ENCODE results near the gene CIRBP. TPM values are rescaled to one million over a fixed set of nuclear protein-coding genes. Genes with fewer than 3 reads are reported as not detected.

The CIRBP gene
- total RNA-seq, 1 donor: 380 TPM

- peaks cover 47% of the 10 kb centered on the region for H3K36me3 ChIP-seq (ENCODE audit: insufficient read depth, low read length)
- no peaks in the 10 kb centered on the region for H3K27me3 ChIP-seq (ENCODE audit: insufficient read depth, low read length)
- H4K20me1 ChIP-seq (ENCODE audit: insufficient read depth, low read length): peaks cover 44% of the 10 kb centered on the region
- H3K4me3 ChIP-seq (ENCODE audit: insufficient read depth, low read length): peak overlapping the region; percentile 75
- peaks cover 61% of the 10 kb centered on the region for H3K4me1 ChIP-seq (ENCODE audit: insufficient read depth, low read length)
- no peak for DNase-seq (ENCODE audit: insufficient read length, low spot score, missing footprints)
- H3K79me2 ChIP-seq (ENCODE audit: insufficient read depth, low read length): peaks cover 63% of the 10 kb centered on the region
- peak overlapping the region; percentile 76 for H3K4me2 ChIP-seq (ENCODE audit: insufficient read depth, low read length)
- TF ChIP-seq, protein P1, sequence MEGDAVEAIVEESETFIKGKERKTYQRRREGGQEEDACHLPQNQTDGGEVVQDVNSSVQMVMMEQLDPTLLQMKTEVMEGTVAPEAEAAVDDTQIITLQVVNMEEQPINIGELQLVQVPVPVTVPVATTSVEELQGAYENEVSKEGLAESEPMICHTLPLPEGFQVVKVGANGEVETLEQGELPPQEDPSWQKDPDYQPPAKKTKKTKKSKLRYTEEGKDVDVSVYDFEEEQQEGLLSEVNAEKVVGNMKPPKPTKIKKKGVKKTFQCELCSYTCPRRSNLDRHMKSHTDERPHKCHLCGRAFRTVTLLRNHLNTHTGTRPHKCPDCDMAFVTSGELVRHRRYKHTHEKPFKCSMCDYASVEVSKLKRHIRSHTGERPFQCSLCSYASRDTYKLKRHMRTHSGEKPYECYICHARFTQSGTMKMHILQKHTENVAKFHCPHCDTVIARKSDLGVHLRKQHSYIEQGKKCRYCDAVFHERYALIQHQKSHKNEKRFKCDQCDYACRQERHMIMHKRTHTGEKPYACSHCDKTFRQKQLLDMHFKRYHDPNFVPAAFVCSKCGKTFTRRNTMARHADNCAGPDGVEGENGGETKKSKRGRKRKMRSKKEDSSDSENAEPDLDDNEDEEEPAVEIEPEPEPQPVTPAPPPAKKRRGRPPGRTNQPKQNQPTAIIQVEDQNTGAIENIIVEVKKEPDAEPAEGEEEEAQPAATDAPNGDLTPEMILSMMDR (IDR thresholded peaks at IDR 0.05; ENCODE audit: extremely low read depth, low read depth, low read length): no peak
- peak overlapping the region; percentile 94 for H3K27ac ChIP-seq (ENCODE audit: low read depth, low read length)
- H3K9me3 ChIP-seq (ENCODE audit: low read depth, low read length): no peaks in the 10 kb centered on the region
- no peak overlapping the region for H2AFZ ChIP-seq (ENCODE audit: low read length)
Measured at GRCh38 chr19:1271528-1272422, 2.6 kb downstream of the CIRBP start.

DNA sequence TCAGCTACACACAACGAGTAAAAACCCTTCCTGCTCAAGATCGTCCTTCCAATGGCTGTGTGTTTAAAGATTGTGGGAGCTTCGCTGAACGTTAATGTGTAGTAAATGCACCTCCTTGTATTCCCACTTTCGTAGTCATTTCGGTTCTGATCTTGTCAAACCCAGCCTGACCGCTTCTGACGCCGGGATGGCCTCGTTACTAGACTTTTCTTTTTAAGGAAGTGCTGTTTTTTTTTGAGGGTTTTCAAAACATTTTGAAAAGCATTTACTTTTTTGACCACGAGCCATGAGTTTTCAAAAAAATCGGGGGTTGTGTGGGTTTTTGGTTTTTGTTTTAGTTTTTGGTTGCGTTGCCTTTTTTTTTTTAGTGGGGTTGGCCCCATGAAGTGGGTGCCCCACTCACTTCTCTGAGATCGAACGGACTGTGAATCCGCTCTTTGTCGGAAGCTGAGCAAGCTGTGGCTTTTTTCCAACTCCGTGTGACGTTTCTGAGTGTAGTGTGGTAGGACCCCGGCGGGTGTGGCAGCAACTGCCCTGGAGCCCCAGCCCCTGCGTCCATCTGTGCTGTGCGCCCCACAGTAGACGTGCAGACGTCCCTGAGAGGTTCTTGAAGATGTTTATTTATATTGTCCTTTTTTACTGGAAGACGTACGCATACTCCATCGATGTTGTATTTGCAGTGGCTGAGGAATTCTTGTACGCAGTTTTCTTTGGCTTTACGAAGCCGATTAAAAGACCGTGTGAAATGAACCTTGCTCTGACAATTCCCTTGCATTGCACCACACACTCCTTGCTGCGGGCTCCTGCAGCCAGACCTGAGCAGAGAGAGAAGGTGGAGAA is 3.5 kb downstream of the CIRBP start:
- H3K27me3 ChIP-seq (ENCODE audit: insufficient read depth, low read length): no peaks in the 10 kb centered on the region
- TF ChIP-seq, protein P1 (IDR thresholded peaks at IDR 0.05; ENCODE audit: extremely low read depth, low read depth, low read length): no peak
- peak overlapping the region; percentile 75 for H3K4me3 ChIP-seq (ENCODE audit: insufficient read depth, low read length)
- H3K4me1 ChIP-seq (ENCODE audit: insufficient read depth, low read length): peaks cover 55% of the 10 kb centered on the region
- H3K79me2 ChIP-seq (ENCODE audit: insufficient read depth, low read length): peaks cover 63% of the 10 kb centered on the region
- H2AFZ ChIP-seq (ENCODE audit: low read length): no peak overlapping the region
- DNase-seq (ENCODE audit: insufficient read length, low spot score, missing footprints): no peak
- peaks cover 55% of the 10 kb centered on the region for H3K36me3 ChIP-seq (ENCODE audit: insufficient read depth, low read length)
- peaks cover 44% of the 10 kb centered on the region for H4K20me1 ChIP-seq (ENCODE audit: insufficient read depth, low read length)
- peak overlapping the region; percentile 94 for H3K27ac ChIP-seq (ENCODE audit: low read depth, low read length)
- H3K9me3 ChIP-seq (ENCODE audit: low read depth, low read length): no peaks in the 10 kb centered on the region
- peak overlapping the region; percentile 76 for H3K4me2 ChIP-seq (ENCODE audit: insufficient read depth, low read length)

GRCh38 chr19:1273263-1274041 is 4.3 kb downstream of the CIRBP start:
- Histone ChIP-seq H3K4me1 (ENCODE audit: insufficient read depth, low read length) (peaks cover 49% of the 10 kb centered on the region), H3K27ac (ENCODE audit: low read depth, low read length) (no peak overlapping the region), H4K20me1 (ENCODE audit: insufficient read depth, low read length) (peaks cover 42% of the 10 kb centered on the region), H3K27me3 (ENCODE audit: insufficient read depth, low read length) (no peaks in the 10 kb centered on the region), H3K4me3 (ENCODE audit: insufficient read depth, low read length) (no peak overlapping the region), H3K4me2 (ENCODE audit: insufficient read depth, low read length) (no peak overlapping the region), H3K36me3 (ENCODE audit: insufficient read depth, low read length) (peaks cover 55% of the 10 kb centered on the region), H3K9me3 (ENCODE audit: low read depth, low read length) (no peaks in the 10 kb centered on the region), H2AFZ (ENCODE audit: low read length) (no peak overlapping the region), H3K79me2 (ENCODE audit: insufficient read depth, low read length) (peaks cover 61% of the 10 kb centered on the region)
- DNase-seq (ENCODE audit: insufficient read length, low spot score, missing footprints): no peak
- TF ChIP-seq, protein P1 (IDR thresholded peaks at IDR 0.05; ENCODE audit: extremely low read depth, low read depth, low read length): no peak

Data from osteoblast (primary cell).